Small intestine (tissue), 7 donors: Measurements from ENCODE around the gene RGS3. TPM values are rescaled to one million over a fixed set of nuclear protein-coding genes. Genes with fewer than 3 reads are reported as not detected.

ENCODE experiments used
- DNase-seq, 2 donors: peaks; one replicate each; pipeline versions ENCODE4 v3.0.0 to v3.0.0-alpha.2; 2013
- FAIRE-seq: peaks from 2 replicates; lab custom pipeline; 2012; peaks lifted over from hg19 to GRCh38; lab: Jason Lieb, UNC
- H3K27ac ChIP-seq, 3 donors: one replicate each; pipeline ENCODE4 v1.5.1; 2013; ENCODE audit warnings: low read length in 2 of 3, mild to moderate bottlenecking in 2 of 3, control low read depth in 1 of 3, inconsistent platforms in 1 of 3, low read depth in 1 of 3, moderate library complexity in 1 of 3
- H3K27me3 ChIP-seq, 3 donors: one replicate each; pipeline ENCODE4 v1.6.1; 2013; ENCODE audit warnings: low read length in 3 of 3, inconsistent platforms in 1 of 3; ENCODE audit not compliant: control insufficient read depth in 3 of 3, insufficient read depth in 3 of 3
- H3K36me3 ChIP-seq, 3 donors: one replicate each; pipeline ENCODE4 v1.6.1; 2013; ENCODE audit warnings: low read length in 3 of 3, inconsistent platforms in 1 of 3, low read depth in 1 of 3, mild to moderate bottlenecking in 1 of 3, moderate library complexity in 1 of 3; ENCODE audit not compliant: control insufficient read depth in 3 of 3, insufficient read depth in 2 of 3
- H3K4me1 ChIP-seq, 3 donors: one replicate each; pipeline ENCODE4 v1.6.1; 2013; ENCODE audit warnings: low read length in 2 of 3, inconsistent platforms in 1 of 3, low read depth in 1 of 3, mild to moderate bottlenecking in 1 of 3, moderate library complexity in 1 of 3; ENCODE audit not compliant: control insufficient read depth in 3 of 3, insufficient read depth in 2 of 3
- H3K4me3 ChIP-seq, 3 donors: one replicate each; pipeline ENCODE4 v1.5.1; 2013; ENCODE audit warnings: low read length in 3 of 3, control low read depth in 1 of 3, inconsistent platforms in 1 of 3, low read depth in 1 of 3, mild to moderate bottlenecking in 1 of 3, moderate library complexity in 1 of 3
- H3K9me3 ChIP-seq, 2 donors: one replicate each; pipeline ENCODE4 v1.6.1; 2013; ENCODE audit warnings: low read depth in 1 of 2, low read length in 1 of 2; ENCODE audit not compliant: control insufficient read depth in 2 of 2, insufficient read depth in 1 of 2
- WGBS, 3 donors: extraction: QIAGEN DNeasy Blood & Tissue Kit; methylation state at CpG; one replicate each; pipeline ENCODE4 v1.1.7; 2013; 5-methylcytosine and 5-hydroxymethylcytosine counted together
- polyA plus RNA-seq, 4 donors: library from polyadenylated mRNA; stranded (reverse) in 3 of 4; unstranded in 1 of 4; fragments of 200-250 nt in 3 of 4; fragments of 120-200 nt in 1 of 4; gene quantifications; one replicate each; pipeline versions ENCODE4 v1.2.1 to v1.2.3, GENCODE V29; 2013
- donor health status: healthy with polysubstance abuse.
- donor health status: control.
- donor health status: control.
- donor health status: Bipolar disorder and iron deficiency.
- donor health status: healthy.

Gene RGS3
- polyA plus RNA-seq, 4 donors = 23.0 to 37.0 (median 26.4) TPM

GRCh38 chr9:113621309-113621791, 157.8 kb downstream of the RGS3 start:
- WGBS, 3 donors = 61 to 83% (median 73%) methylated on average over 14 of the region's 14 CpGs
- Histone ChIP-seq H3K9me3 (no peaks in the 10 kb centered on the region), H3K36me3 (no peaks in the 10 kb centered on the region), H3K4me1 (peaks cover 0 to 38% (median 16%) of the 10 kb centered on the region in 3 donors), H3K27me3 (no peaks in the 10 kb centered on the region), H3K27ac (peak overlapping the region in 2 of 3 donors; percentile 73 to 79), H3K4me3 (no peak overlapping the region)
- DNase-seq = no peak
- no peak for FAIRE-seq

- Histone ChIP-seq H3K9me3 (no peaks in the 10 kb centered on the region), H3K36me3 (no peaks in the 10 kb centered on the region), H3K4me1 (peaks cover 0 to 38% (median 16%) of the 10 kb centered on the region in 3 donors), H3K4me3 (no peak overlapping the region), H3K27ac (peak overlapping the region in 2 of 3 donors; percentile 73 to 79), H3K27me3 (no peaks in the 10 kb centered on the region)
- FAIRE-seq (no peak), DNase-seq (no peak)
- WGBS, 3 donors = 71 to 91% (median 85%) methylated on average over 2 of the region's 2 CpGs
These were observed 158.5 kb downstream of the RGS3 start for GRCh38 chr9:113621980-113622379.

GRCh38 chr9:113622600-113623400, 159.3 kb downstream of the RGS3 start:
- peak overlapping the region in 1 of 3 donors; percentile 66 for H3K27ac ChIP-seq
- WGBS, 3 donors = 42 to 55% (median 51%) methylated on average over 8 of the region's 8 CpGs
- DNase-seq (peak; percentile 20 to 92), FAIRE-seq (no peak)
- peaks cover 0 to 38% (median 16%) of the 10 kb centered on the region in 3 donors for H3K4me1 ChIP-seq
- H3K27me3 ChIP-seq = no peaks in the 10 kb centered on the region
- H3K36me3 ChIP-seq = no peaks in the 10 kb centered on the region
- H3K4me3 ChIP-seq = no peak overlapping the region
- H3K9me3 ChIP-seq = no peaks in the 10 kb centered on the region

GRCh38 chr9:113623851-113624485, 160.4 kb downstream of the RGS3 start:
- H3K27me3 ChIP-seq = no peaks in the 10 kb centered on the region
- H3K9me3 ChIP-seq = no peaks in the 10 kb centered on the region
- DNase-seq (no peak), FAIRE-seq (no peak)
- 89 to 95% (median 95%) methylated on average over 9 of the region's 9 CpGs for WGBS, 3 donors
- no peak overlapping the region for H3K4me3 ChIP-seq
- no peaks in the 10 kb centered on the region for H3K36me3 ChIP-seq
- H3K4me1 ChIP-seq = peaks cover 0 to 38% (median 16%) of the 10 kb centered on the region in 3 donors
- H3K27ac ChIP-seq = no peak overlapping the region

- DNase-seq (no peak), FAIRE-seq (no peak)
- H3K4me1 ChIP-seq = peaks cover 0 to 33% (median 16%) of the 10 kb centered on the region in 3 donors
- 73 to 78% (median 74%) methylated on average over 9 of the region's 9 CpGs for WGBS, 3 donors
- no peak overlapping the region for H3K4me3 ChIP-seq
- H3K36me3 ChIP-seq = no peaks in the 10 kb centered on the region
- no peaks in the 10 kb centered on the region for H3K27me3 ChIP-seq
- no peak overlapping the region for H3K27ac ChIP-seq
- no peaks in the 10 kb centered on the region for H3K9me3 ChIP-seq
These were observed 161.2 kb downstream of the RGS3 start for GRCh38 chr9:113624721-113625120.

GRCh38 chr9:113625486-113625885, 162.0 kb downstream of the RGS3 start:
- H3K4me1 ChIP-seq = peaks cover 0 to 26% (median 13%) of the 10 kb centered on the region in 3 donors
- H3K36me3 ChIP-seq = no peaks in the 10 kb centered on the region
- FAIRE-seq (no peak), DNase-seq (no peak)
- no peaks in the 10 kb centered on the region for H3K27me3 ChIP-seq
- H3K27ac ChIP-seq = no peak overlapping the region
- 90 to 93% (median 91%) methylated on average over 8 of the region's 8 CpGs for WGBS, 3 donors
- no peak overlapping the region for H3K4me3 ChIP-seq
- no peaks in the 10 kb centered on the region for H3K9me3 ChIP-seq

- Histone ChIP-seq H3K27me3 (no peaks in the 10 kb centered on the region), H3K27ac (no peak overlapping the region)
These were observed 163.4 kb downstream of the RGS3 start for GRCh38 chr9:113626735-113627495.

GRCh38 chr9:113628621-113629020, 165.1 kb downstream of the RGS3 start:
- H3K9me3 ChIP-seq = no peaks in the 10 kb centered on the region
- 76 to 84% (median 83%) methylated on average over 4 of the region's 4 CpGs for WGBS, 3 donors
- no peaks in the 10 kb centered on the region for H3K4me1 ChIP-seq
- no peaks in the 10 kb centered on the region for H3K36me3 ChIP-seq
- no peak overlapping the region for H3K4me3 ChIP-seq
- no peaks in the 10 kb centered on the region for H3K27me3 ChIP-seq
- H3K27ac ChIP-seq = no peak overlapping the region
- DNase-seq (no peak), FAIRE-seq (no peak)

More at GRCh38 chr9:113626735-113627495, 163.4 kb downstream of the RGS3 start:
- DNase-seq (no peak), FAIRE-seq (no peak)
- H3K9me3 ChIP-seq = no peaks in the 10 kb centered on the region
- no peaks in the 10 kb centered on the region for H3K36me3 ChIP-seq
- H3K4me1 ChIP-seq = peaks cover 0 to 12% (median 2%) of the 10 kb centered on the region in 3 donors
- WGBS, 3 donors = 71 to 81% (median 73%) methylated on average over 8 of the region's 8 CpGs
- H3K4me3 ChIP-seq = no peak overlapping the region
